Ishikawa (cell line): Measurements from ENCODE around the gene SDCCAG8.

Source experiments
- CEBPB ChIP-seq: IDR thresholded peaks from 2 replicates; pipeline ENCODE4 v1.6.1; 2012
- CREB1 ChIP-seq: IDR thresholded peaks from 2 replicates; pipeline ENCODE4 v1.6.1; 2012; ENCODE audit warnings: low read depth
- EGR1 ChIP-seq: IDR thresholded peaks from 2 replicates; pipeline ENCODE4 v1.6.1; 2012
- EP300 ChIP-seq: IDR thresholded peaks from 2 replicates; pipeline ENCODE4 v1.6.1; 2012; ENCODE audit warnings: borderline replicate concordance
- FOXM1 ChIP-seq: IDR thresholded peaks from 2 replicates; pipeline ENCODE4 v1.6.1; 2012; ENCODE audit warnings: low read depth, borderline replicate concordance
- NFIC ChIP-seq: IDR thresholded peaks from 2 replicates; pipeline ENCODE4 v1.6.1; 2012
- RAD21 ChIP-seq: IDR thresholded peaks from 2 replicates; pipeline ENCODE4 v1.6.1; 2012; ENCODE audit warnings: low read depth
- TAF1 ChIP-seq: IDR thresholded peaks from 2 replicates; pipeline ENCODE4 v1.6.1; 2012; ENCODE audit warnings: low read depth, mild to moderate bottlenecking
- TCF12 ChIP-seq: IDR thresholded peaks from 2 replicates; pipeline ENCODE4 v1.6.1; 2012; ENCODE audit warnings: low read depth
- TEAD4 ChIP-seq: IDR thresholded peaks from 2 replicates; pipeline ENCODE4 v1.6.1; 2012
- YY1 ChIP-seq: IDR thresholded peaks from 2 replicates; pipeline ENCODE4 v1.6.1; 2012; ENCODE audit warnings: low read depth
- ZBTB7A ChIP-seq: IDR thresholded peaks from 2 replicates; pipeline ENCODE4 v1.6.1; 2012; ENCODE audit warnings: low read depth
- TF ChIP-seq, protein P1 (sequence below): IDR thresholded peaks from 2 replicates; pipeline ENCODE4 v1.6.1; 2012
- TF ChIP-seq, protein P2 (sequence below): IDR thresholded peaks from 2 replicates; pipeline ENCODE4 v1.6.1; 2012
- TF ChIP-seq, protein P3 (sequence below): IDR thresholded peaks from 2 replicates; pipeline ENCODE4 v1.6.1; 2012; ENCODE audit warnings: low read depth, mild to moderate bottlenecking

SDCCAG8 gene

DNA sequence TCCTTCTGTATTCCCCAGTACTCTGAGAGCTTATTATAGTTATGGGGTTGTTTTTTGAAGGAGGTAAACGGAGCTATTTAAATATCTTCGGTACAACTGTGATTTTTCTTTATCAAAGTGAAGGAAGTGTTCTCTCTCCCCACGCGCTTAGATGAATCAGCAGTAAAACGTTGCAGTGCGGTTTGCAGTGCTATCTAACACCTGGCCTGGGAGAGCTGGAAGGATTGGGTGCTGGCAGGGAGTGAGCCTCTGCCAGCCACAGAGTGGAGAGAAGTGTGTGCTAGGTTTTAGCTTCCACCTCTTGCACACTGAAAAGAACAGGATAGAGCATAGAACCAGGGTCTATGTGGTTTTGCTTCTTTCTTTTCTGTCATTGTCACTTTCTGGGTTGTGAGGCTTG lies 165.9 kb downstream of the SDCCAG8 start:
- TF ChIP-seq, protein P1, sequence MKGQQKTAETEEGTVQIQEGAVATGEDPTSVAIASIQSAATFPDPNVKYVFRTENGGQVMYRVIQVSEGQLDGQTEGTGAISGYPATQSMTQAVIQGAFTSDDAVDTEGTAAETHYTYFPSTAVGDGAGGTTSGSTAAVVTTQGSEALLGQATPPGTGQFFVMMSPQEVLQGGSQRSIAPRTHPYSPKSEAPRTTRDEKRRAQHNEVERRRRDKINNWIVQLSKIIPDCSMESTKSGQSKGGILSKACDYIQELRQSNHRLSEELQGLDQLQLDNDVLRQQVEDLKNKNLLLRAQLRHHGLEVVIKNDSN: no peak
- TF ChIP-seq EP300: no peak

DNA sequence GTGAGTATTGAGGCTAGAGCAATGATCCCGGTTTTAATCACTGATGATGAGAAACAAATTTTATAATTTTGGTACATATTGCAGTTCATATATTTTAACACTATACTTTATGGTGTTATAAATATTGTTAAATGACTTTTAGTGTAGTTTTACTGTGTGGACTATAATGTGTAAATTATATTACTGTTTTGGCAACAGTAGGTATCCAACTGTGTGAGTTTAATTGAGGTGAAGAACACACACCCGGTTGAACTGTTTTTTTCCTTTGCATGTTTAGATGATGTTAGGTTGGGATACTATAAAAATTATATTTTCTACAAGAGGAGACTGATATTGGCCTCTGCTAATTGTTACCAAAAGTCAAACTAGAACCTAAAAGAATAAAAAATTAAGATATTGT lies 166.5 kb downstream of the SDCCAG8 start:
- TF ChIP-seq FOXM1 (no peak), TEAD4 (no peak), ZBTB7A (no peak), TCF12 (no peak), RAD21 (no peak)

DNA sequence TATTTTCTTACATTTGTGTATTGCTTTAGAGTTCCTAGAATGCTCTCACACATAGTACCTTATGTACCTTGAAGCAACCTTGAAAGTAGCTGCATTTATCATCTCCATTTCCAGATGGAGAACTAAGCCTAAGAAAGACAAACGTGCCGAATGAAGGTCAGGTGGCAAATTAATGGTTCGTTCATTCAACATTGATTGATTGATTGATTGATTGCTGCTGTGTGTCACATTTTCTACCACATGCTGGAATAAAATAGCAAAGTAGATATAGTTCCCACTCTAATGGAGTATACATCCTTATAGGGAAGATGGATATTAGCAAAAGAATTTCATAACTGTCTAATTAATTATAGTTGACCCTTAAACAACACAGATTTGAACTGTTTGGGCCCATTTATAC lies 172.2 kb downstream of the SDCCAG8 start:
- no peak for TF ChIP-seq TAF1
- TF ChIP-seq, protein P2, sequence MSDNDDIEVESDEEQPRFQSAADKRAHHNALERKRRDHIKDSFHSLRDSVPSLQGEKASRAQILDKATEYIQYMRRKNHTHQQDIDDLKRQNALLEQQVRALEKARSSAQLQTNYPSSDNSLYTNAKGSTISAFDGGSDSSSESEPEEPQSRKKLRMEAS: no peak
- no peak for TF ChIP-seq TCF12
- no peak for TF ChIP-seq CREB1
- TF ChIP-seq, protein P1: no peak
- no peak for TF ChIP-seq EP300
- TF ChIP-seq RAD21: no peak
- no peak for TF ChIP-seq CEBPB

DNA sequence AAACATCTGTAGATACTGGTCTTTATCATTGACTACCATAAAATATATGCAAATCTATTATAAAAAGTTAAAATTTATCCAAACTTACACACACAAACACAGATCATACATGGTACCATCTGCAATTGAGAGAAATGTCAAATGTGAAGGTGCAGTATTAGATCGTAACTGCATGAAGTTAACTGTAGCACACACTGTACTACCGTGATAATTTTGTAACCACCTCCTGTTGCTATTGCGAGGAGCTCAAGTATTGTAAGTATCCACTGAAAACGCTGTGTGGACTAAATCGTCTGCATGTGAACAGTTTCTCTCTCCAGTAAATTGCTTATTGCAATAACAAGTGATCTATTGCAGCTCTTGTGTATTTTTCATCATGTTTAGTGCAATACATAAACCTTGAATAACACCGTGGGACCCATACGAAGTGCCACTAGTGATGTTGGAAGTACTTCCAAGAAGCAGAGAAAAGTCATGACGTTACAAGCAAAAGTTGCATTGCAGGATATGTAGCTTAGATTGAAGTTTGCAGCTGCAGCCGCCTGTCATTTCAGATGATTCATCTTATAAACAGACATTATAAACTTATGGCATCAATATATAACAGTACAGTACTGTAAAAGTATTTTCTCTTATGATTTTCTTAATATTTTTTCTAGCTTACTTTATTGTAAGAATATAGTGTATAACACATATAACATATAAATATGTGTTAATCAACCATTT lies 172.9 kb downstream of the SDCCAG8 start:
- TF ChIP-seq, protein P2: no peak
- no peak for TF ChIP-seq TEAD4
- no peak for TF ChIP-seq TCF12
- no peak for TF ChIP-seq TAF1

DNA sequence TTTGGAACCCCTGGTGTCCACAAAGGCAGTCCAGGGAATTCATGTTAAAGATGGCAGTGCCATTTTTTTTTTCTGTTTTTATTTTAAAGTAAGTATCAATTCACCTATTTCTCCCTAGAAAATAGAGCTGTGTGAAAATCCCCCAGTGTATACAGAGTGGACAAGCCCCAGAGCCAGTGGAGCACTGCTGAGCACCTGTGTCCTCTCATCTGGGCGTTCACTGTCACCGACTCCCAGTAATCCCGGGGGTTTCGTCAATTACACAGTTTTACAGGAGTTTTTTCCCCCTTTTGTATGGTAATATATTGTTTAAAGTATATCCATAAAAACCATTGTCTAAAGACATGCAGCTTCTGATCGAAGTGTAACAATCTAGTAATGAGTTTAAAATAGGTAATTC lies 175.8 kb downstream of the SDCCAG8 start:
- TF ChIP-seq EGR1 (no peak), TEAD4 (no peak), RAD21 (no peak), FOXM1 (no peak), TAF1 (no peak), YY1 (no peak), CEBPB (no peak), TCF12 (no peak), EP300 (no peak), CREB1 (no peak), ZBTB7A (no peak)
- TF ChIP-seq, protein P3, sequence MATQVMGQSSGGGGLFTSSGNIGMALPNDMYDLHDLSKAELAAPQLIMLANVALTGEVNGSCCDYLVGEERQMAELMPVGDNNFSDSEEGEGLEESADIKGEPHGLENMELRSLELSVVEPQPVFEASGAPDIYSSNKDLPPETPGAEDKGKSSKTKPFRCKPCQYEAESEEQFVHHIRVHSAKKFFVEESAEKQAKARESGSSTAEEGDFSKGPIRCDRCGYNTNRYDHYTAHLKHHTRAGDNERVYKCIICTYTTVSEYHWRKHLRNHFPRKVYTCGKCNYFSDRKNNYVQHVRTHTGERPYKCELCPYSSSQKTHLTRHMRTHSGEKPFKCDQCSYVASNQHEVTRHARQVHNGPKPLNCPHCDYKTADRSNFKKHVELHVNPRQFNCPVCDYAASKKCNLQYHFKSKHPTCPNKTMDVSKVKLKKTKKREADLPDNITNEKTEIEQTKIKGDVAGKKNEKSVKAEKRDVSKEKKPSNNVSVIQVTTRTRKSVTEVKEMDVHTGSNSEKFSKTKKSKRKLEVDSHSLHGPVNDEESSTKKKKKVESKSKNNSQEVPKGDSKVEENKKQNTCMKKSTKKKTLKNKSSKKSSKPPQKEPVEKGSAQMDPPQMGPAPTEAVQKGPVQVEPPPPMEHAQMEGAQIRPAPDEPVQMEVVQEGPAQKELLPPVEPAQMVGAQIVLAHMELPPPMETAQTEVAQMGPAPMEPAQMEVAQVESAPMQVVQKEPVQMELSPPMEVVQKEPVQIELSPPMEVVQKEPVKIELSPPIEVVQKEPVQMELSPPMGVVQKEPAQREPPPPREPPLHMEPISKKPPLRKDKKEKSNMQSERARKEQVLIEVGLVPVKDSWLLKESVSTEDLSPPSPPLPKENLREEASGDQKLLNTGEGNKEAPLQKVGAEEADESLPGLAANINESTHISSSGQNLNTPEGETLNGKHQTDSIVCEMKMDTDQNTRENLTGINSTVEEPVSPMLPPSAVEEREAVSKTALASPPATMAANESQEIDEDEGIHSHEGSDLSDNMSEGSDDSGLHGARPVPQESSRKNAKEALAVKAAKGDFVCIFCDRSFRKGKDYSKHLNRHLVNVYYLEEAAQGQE: no peak
- TF ChIP-seq, protein P2: no peak
- TF ChIP-seq, protein P1: no peak

DNA sequence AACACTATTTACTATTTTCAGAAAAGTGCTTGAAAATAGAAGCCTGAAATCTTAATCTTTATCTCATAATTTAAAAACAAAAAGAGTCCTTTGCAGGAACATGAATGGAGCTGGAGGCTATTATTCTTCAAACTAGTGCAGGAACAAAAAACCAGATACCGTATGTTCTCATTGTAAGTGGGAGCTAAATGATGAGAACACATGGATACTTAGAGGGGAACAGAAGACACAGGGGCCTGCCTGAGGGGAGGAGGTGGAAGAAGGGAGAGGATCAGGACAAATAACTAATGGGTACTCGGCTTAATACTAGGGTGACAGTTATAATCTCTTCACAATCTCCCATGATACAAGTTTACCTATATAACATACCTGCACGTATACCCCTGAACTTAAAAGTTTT lies 176.3 kb downstream of the SDCCAG8 start:
- TF ChIP-seq TAF1 (no peak), NFIC (no peak), FOXM1 (no peak), CEBPB (no peak), TEAD4 (no peak), CREB1 (no peak), EP300 (no peak), ZBTB7A (no peak), YY1 (no peak), EGR1 (no peak), TCF12 (no peak), RAD21 (no peak)
- TF ChIP-seq, protein P3: no peak
- TF ChIP-seq, protein P1: no peak
- TF ChIP-seq, protein P2: no peak
